Skeletal muscle tissue (tissue), 4 donors: ENCODE data around the gene LRCOL1. TPM values are rescaled to one million over a fixed set of nuclear protein-coding genes. Genes with fewer than 3 reads are reported as not detected.

Experiments used
- H3K27ac ChIP-seq: one replicate; pipeline ENCODE4 v1.7.0; 2013; ENCODE audit warnings: mild to moderate bottlenecking, low read depth, low read length, inconsistent platforms
- H3K27me3 ChIP-seq, 3 donors: one replicate each; pipeline ENCODE4 v1.7.0; 2013; ENCODE audit warnings: low read length in 3 of 3; ENCODE audit not compliant: control insufficient read depth in 3 of 3, insufficient read depth in 3 of 3
- H3K36me3 ChIP-seq, 3 donors: one replicate each; pipeline ENCODE4 v1.7.0; 2013; ENCODE audit warnings: low read length in 3 of 3; ENCODE audit not compliant: control insufficient read depth in 3 of 3, insufficient read depth in 3 of 3
- H3K4me1 ChIP-seq, 3 donors: one replicate each; pipeline ENCODE4 v1.7.0; 2013; ENCODE audit warnings: low read length in 3 of 3, mild to moderate bottlenecking in 3 of 3; ENCODE audit not compliant: control insufficient read depth in 3 of 3, insufficient read depth in 3 of 3
- H3K4me3 ChIP-seq, 3 donors: one replicate each; pipeline ENCODE4 v1.7.0; 2013; ENCODE audit warnings: low read length in 3 of 3
- H3K9ac ChIP-seq, 3 donors: one replicate each; pipeline ENCODE4 v1.7.0; 2013; ENCODE audit warnings: low read length in 3 of 3, mild to moderate bottlenecking in 3 of 3, moderate library complexity in 2 of 3, low read depth in 1 of 3
- H3K9me3 ChIP-seq, 3 donors: one replicate each; pipeline ENCODE4 v1.7.0; 2013; ENCODE audit warnings: low read length in 3 of 3; ENCODE audit not compliant: control insufficient read depth in 3 of 3
- total RNA-seq: library from RNA; depleted of rRNA; stranded (reverse); fragments of >200 nt; gene quantifications from one replicate; pipeline ENCODE4 v1.2.3, GENCODE V29; 2014
- donor health status: Osteomylitis.

LRCOL1 gene
- total RNA-seq, 1 donor from 2014 or later = 1.0 TPM

DNA sequence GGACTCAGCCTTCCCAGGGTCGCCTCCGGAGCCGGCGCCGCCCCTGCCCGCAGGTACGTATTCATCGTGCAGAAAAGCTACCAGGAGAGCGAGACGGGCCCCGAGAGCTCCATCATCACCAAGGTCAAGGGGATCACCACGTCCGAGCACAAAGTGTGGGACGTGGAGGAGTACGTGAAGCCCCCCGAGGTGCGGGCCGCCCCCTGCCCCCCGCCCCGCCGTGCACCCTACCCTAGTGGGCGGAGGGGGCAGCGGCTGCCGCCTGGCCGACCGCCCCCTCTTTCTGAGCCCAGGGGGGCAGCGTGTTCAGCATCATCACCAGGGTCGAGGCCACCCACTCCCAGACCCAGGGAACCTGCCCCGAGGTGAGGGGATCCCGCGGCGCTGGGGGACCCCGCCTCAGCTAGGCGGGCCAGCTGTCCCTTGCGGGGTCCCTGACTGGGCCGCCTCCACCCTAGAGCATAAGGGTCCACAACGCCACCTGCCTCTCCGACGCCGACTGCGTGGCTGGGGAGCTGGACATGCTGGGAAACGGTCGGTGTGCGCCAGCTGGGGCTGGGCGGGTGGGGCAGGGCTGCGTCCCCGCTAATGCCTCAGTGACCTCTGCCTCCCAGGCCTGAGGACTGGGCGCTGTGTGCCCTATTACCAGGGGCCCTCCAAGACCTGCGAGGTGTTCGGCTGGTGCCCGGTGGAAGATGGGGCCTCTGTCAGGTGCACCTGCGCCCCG is 9.2 kb upstream of the LRCOL1 start:
- Histone ChIP-seq H3K36me3 (peaks cover 0 to 3% (median 3%) of the 10 kb centered on the region in 3 donors), H3K4me3 (no peak overlapping the region), H3K9ac (no peak overlapping the region), H3K27ac (no peak overlapping the region), H3K4me1 (peaks cover 6 to 14% (median 11%) of the 10 kb centered on the region in 3 donors), H3K9me3 (peaks cover 3 to 13% (median 7%) of the 10 kb centered on the region in 3 donors), H3K27me3 (peaks cover 45 to 48% (median 47%) of the 10 kb centered on the region in 3 donors)

DNA sequence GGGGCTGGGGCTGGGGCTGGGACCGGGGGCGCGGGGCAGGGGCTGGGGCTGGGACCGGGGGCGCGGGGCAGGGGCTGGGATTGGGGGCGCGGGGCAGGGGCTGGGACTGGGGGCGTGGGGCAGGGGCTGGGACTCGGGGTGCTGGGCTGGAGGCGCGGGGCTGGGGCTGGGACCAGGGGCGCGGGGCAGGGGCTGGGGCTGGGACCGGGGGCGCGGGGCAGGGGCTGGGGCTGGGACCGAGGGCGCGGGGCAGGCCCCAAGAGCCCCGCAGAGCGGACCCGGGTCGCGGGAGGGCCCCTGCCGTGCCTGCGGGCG is 8.6 kb upstream of the LRCOL1 start:
- H3K36me3 ChIP-seq = no peaks in the 10 kb centered on the region
- H3K4me3 ChIP-seq = no peak overlapping the region
- H3K9ac ChIP-seq = no peak overlapping the region
- peaks cover 6 to 14% (median 11%) of the 10 kb centered on the region in 3 donors for H3K4me1 ChIP-seq
- peaks cover 3 to 13% (median 7%) of the 10 kb centered on the region in 3 donors for H3K9me3 ChIP-seq
- H3K27ac ChIP-seq = no peak overlapping the region
- H3K27me3 ChIP-seq = peaks cover 45 to 48% (median 47%) of the 10 kb centered on the region in 3 donors

DNA sequence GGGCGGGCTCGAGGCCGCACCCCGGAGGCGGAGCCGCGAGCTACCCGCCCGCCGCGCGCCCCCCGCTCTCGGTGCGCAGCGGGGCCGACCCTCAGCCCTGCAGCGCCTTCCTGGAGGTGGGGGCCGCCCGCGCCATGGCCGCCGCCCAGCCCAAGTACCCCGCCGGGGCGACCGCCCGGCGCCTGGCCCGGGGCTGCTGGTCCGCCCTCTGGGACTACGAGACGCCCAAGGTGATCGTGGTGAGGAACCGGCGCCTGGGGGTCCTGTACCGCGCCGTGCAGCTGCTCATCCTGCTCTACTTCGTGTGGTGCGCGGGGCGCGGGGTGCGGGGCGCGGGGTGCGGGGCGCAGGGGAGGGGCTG is 8.3 kb upstream of the LRCOL1 start, which contains the start of gene P2RX2:
P2RX2 (plus strand) TSS at position 94 of the 361 bp plus-strand sequence; CDS start at position 135, 41 bp downstream.
- peaks cover 6 to 14% (median 11%) of the 10 kb centered on the region in 3 donors for H3K4me1 ChIP-seq
- H3K4me3 ChIP-seq = no peak within 1 kb of the TSS
- H3K9me3 ChIP-seq = peaks cover 3 to 13% (median 7%) of the 10 kb centered on the region in 3 donors
- no peak within 1 kb of the TSS for H3K27ac ChIP-seq
- H3K36me3 ChIP-seq = no peaks in the 10 kb centered on the region
- no peak within 1 kb of the TSS for H3K9ac ChIP-seq
- H3K27me3 ChIP-seq = peaks cover 45 to 48% (median 47%) of the 10 kb centered on the region in 3 donors

DNA sequence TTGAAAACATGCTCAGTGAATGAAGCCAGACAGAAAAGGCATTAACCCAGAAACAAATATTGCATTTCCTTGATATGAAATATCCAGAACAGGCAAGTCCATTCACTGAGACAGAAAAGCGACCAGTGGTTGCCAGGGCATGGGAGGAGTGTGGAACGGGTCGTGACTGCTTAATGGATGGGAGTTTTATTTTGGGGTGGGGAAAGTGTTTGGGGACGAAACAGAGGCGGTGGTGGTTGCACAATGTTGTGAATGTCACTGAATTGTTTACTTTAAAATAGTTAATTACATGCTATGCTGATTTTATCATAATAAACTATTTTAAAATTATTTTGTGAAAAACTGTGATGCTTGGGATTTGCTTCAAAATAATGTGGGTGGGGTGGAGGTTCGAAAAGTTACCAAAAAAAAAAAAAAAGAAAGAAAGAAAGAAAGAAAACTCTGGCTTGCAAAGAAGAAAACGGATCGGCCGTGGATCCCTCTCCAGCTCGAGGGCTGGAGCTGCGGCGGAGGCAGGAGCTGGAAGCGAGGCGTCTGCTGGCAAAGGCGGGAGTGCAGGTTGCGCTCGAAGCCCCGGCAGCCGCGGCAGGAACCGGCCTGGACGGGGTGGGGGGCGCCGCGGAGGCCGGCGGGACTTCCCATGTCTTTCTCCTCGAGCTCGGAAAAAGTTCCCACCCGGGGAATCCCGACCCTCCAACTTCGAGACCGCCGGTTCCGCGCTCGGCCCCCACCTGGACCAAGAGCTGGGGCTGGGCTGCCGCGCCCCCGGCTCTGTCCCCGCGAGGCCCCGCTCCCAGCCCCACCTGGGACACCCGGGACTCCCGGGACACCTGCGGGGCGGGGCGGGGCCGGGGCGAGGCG is 7.7 kb upstream of the LRCOL1 start:
- H3K27me3 ChIP-seq = peaks cover 45 to 48% (median 47%) of the 10 kb centered on the region in 3 donors
- H3K9ac ChIP-seq = no peak overlapping the region
- H3K27ac ChIP-seq = no peak overlapping the region
- no peaks in the 10 kb centered on the region for H3K36me3 ChIP-seq
- H3K4me3 ChIP-seq = no peak overlapping the region
- peaks cover 3 to 13% (median 7%) of the 10 kb centered on the region in 3 donors for H3K9me3 ChIP-seq
- peaks cover 6 to 9% (median 8%) of the 10 kb centered on the region in 3 donors for H3K4me1 ChIP-seq

DNA sequence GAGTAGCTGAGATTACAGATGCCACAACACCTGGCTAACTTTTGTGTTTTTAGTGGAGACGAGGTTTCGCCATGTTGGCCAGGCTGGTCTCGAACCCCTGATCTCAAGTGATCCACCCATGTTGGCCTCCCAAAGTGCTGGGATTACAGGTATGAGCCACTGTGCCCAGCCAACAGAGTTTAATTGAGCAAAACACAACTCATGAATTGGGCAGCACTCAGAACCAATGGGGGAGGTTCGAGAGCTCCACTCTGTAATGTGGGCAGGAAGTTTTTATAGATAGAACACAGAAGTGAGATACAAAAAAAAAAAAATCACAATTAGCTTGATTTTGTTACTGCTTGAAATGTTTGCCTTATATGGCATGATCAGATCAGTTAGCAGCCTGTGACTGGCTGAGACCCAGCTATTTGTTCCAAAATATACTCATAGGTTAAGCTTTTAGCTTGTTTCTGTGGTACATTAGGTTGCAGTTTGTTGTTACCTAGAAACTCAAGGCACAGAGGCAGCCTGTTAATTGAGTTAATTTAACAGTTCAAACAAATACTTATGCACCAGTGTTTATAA is 6.8 kb upstream of the LRCOL1 start:
- Histone ChIP-seq H3K4me1 (peaks cover under 1 to 5% (median 2%) of the 10 kb centered on the region in 3 donors), H3K27ac (no peak overlapping the region), H3K9ac (no peak overlapping the region), H3K9me3 (peaks cover 3 to 13% (median 7%) of the 10 kb centered on the region in 3 donors), H3K4me3 (no peak overlapping the region), H3K36me3 (no peaks in the 10 kb centered on the region), H3K27me3 (peaks cover 45 to 48% (median 47%) of the 10 kb centered on the region in 3 donors)

DNA sequence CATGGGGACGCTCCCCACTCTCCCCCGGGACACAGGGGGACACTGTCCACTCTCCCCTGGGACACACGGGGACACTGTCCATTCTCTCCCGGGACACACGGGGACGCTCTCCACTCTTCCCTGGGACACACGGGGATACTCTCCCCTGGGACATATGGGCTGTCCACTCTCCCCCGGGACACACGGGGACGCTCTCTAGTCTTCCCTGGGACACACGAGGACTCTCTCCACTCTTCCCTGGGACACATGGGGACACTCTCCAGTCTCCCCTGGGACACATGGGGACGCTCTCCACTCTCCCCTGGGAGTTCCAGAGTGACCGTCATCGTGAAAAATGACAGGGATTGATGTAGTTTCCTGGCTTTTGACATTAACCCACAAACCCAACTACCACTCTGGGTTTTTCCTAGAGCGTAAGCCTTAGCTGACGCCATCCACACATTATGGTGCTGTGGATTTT is 5.2 kb upstream of the LRCOL1 start:
- Histone ChIP-seq H3K4me1 (peaks cover 0 to 4% (median 3%) of the 10 kb centered on the region in 3 donors), H3K27ac (no peak overlapping the region), H3K4me3 (no peak overlapping the region), H3K27me3 (peaks cover 49 to 52% (median 52%) of the 10 kb centered on the region in 3 donors), H3K9me3 (peaks cover 8 to 13% (median 13%) of the 10 kb centered on the region in 3 donors), H3K36me3 (no peaks in the 10 kb centered on the region), H3K9ac (no peak overlapping the region)

DNA sequence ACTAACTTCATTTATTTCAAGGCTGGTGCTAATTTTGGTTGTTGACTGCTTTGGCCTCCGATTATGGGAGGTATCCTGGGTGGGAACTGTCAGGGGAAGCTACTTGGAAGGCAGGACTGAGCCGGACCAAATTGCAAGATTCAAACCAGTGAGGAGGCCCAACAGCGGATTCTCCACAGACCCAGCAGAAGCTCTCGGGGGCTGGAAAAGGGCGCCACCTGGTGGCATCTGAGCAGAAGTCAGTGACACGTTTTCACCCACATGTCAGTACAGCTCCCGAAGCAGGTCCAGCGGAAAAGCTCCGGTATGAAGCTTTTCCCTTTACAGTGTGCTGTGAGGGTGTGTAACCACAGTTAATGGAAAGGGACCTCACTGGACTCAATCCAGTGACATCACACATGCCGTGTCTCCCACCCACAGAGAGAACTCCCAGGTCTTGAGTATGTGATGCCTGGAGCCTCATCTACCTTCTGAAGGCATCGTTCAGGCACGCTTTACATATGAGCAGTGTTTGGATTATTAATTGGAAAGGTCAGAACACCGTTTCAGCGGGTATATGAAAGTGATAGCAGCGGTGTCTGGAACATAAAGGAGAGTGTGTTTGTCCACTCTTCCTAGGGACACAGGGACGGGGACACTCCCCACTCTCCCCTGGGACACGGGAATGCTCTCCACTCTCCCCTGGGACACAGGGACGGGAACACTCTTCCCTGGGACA is 4.6 kb upstream of the LRCOL1 start:
- Histone ChIP-seq H3K36me3 (no peaks in the 10 kb centered on the region), H3K4me1 (peaks cover 0 to 8% (median 6%) of the 10 kb centered on the region in 3 donors), H3K27ac (no peak overlapping the region), H3K4me3 (no peak overlapping the region), H3K9ac (no peak overlapping the region), H3K9me3 (peaks cover 8 to 13% (median 13%) of the 10 kb centered on the region in 3 donors), H3K27me3 (peaks cover 50 to 52% (median 52%) of the 10 kb centered on the region in 3 donors)

DNA sequence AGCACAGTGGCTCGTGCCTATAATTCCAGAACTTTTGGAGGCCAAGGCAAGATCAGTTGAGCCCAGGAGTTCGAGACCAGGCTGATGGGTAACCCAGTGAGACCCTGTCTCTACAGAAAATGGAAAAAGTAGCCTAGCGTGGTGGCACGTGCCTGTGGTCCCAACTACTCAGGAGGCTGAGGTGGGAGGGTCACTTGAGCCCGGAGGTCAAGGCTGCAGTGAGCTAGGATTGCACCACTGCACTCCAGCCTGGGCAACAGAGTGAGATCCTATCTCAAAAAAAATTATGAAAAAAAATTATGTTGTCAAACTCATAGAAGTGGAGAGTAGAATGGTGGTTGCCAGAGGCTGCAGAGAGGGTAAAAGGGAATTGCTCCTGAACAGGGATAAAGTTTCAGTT is 3.6 kb upstream of the LRCOL1 start:
- H3K27me3 ChIP-seq = peaks cover 54 to 58% (median 57%) of the 10 kb centered on the region in 3 donors
- no peak overlapping the region for H3K4me3 ChIP-seq
- H3K9me3 ChIP-seq = peaks cover 8 to 13% (median 13%) of the 10 kb centered on the region in 3 donors
- no peaks in the 10 kb centered on the region for H3K36me3 ChIP-seq
- peaks cover 0 to 8% (median 6%) of the 10 kb centered on the region in 3 donors for H3K4me1 ChIP-seq
- no peak overlapping the region for H3K9ac ChIP-seq
- no peak overlapping the region for H3K27ac ChIP-seq

DNA sequence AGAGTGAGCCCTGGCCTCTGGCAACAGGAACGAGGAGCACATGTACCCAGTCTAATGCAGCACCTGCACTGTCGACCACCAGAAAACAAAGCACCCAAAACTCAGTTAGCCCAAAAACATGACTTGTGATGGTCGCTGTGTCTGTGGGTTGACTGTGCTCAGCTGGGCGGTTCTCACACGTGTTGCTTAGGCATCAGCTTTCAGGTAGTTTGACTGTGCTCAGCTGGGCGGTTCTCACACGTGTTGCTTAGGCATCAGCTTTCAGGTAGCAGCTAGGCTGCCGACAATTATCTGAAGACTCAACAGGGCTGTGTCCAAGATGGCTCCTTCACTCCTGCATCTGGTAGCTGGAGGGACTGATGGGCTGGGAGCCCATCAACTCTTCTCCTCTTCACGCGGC is 1.2 kb upstream of the LRCOL1 start:
- H3K9ac ChIP-seq = no peak overlapping the region
- no peak overlapping the region for H3K4me3 ChIP-seq
- no peak overlapping the region for H3K27ac ChIP-seq
- H3K4me1 ChIP-seq = peaks cover 0 to 8% (median 6%) of the 10 kb centered on the region in 3 donors
- H3K36me3 ChIP-seq = no peaks in the 10 kb centered on the region
- H3K9me3 ChIP-seq = peaks cover 4 to 10% (median 5%) of the 10 kb centered on the region in 3 donors
- peaks cover 55 to 62% (median 56%) of the 10 kb centered on the region in 3 donors for H3K27me3 ChIP-seq
